ENCODE measurements around the gene DPP7. TPM values are rescaled to one million over a fixed set of nuclear protein-coding genes. Genes with fewer than 3 reads are reported as not detected.

The DPP7 gene
- total and polyA plus RNA-seq, 2 of the 8 experiments (the other 6 are each of a cell fraction or from before 2014, with no cell fraction given) = 21.2 to 26.8 TPM

- no peak overlapping the region for H2AFZ ChIP-seq (ENCODE audit: low read length)
- H3K23me2 ChIP-seq (ENCODE audit: low read depth, low read length) = peaks cover 3% of the 10 kb centered on the region; the same call in 1 of the 2 replicates
- H4K8ac ChIP-seq (ENCODE audit: extremely low read depth, insufficient read depth, low read length) = no peak overlapping the region
- ChIA-PET POLR2A (ENCODE audit: partially characterized antibody) (interaction anchor here (0.6 to 1.3 kb wide), 9 partner anchors 13 to 131 kb away, joined by 3 to 4 read pairs (median 3); partner anchors contain the start of gene SSNA1), CTCF (ENCODE audit: partially characterized antibody) (interaction anchor here (0.5 to 2.1 kb wide), 13 partner anchors 10 to 120 kb away, joined by 3 to 8 read pairs (median 3); partner anchors contain the start of genes NPDC1 and SAPCD2)
- no peak overlapping the region; a peak in 1 of 8 replicates for H3K4me3 ChIP-seq (ENCODE audit: extremely low read depth in 1 of 4, insufficient read depth in 2 of 4, low read depth in 3 of 4, low read length in 4 of 4)
- no peak overlapping the region for H2BK12ac ChIP-seq (ENCODE audit: low read depth, low read length)
- H2AK5ac ChIP-seq (ENCODE audit: low read depth, low read length) = 0 out of 2 replicates have a peak overlapping the region, but pooled peaks have one; percentile 9
- H4K91ac ChIP-seq (replicated peaks; ENCODE audit: insufficient read length, low read length) = no peak overlapping the region
- no peak overlapping the region for H3K14ac ChIP-seq (ENCODE audit: insufficient read length)
- DNase-seq (ENCODE audit: low read depth in 1 of 2, low spot score in 2 of 2) (peak in 1 of 2 experiments; percentile 66), FAIRE-seq (no peak)
- H3K79me1 ChIP-seq (ENCODE audit: low read depth, low read length) = no peaks in the 10 kb centered on the region
- no peak overlapping the region for H3K23ac ChIP-seq (ENCODE audit: insufficient read length)
- no peak overlapping the region for H2BK15ac ChIP-seq (ENCODE audit: low read length)
- no peaks in the 10 kb centered on the region; a peak in 1 of 8 replicates for H3K36me3 ChIP-seq (ENCODE audit: control insufficient read depth in 2 of 4, insufficient read depth in 4 of 4, low read length in 3 of 4)
- no peak overlapping the region for H4K5ac ChIP-seq (ENCODE audit: insufficient read length, low read depth, low read length)
- H4K20me1 ChIP-seq (replicated peaks in 1 of 2; ENCODE audit: control insufficient read depth in 1 of 2, insufficient read depth in 2 of 2, low read length in 2 of 2) = peaks cover 0 to 4% of the 10 kb centered on the region in 2 experiments
- H3K27ac ChIP-seq (ENCODE audit: low read depth, low read length) = no peak overlapping the region
- H3K4me2 ChIP-seq (ENCODE audit: insufficient read depth in 1 of 2, low read depth in 2 of 2, low read length in 2 of 2) = peak overlapping the region; percentile 33 to 50; a peak in 2 of 4 replicates
- no peak overlapping the region; the same call in 1 of the 2 replicates for H3K18ac ChIP-seq (ENCODE audit: extremely low read depth, low read length)
- 70% methylated on average over 12 of the region's 66 CpGs; no CpG with 5 or more reads in 1 of the 2 experiments for WGBS, 2 experiments (ENCODE audit: extremely low coverage in 1 of 2, insufficient coverage in 1 of 2, insufficient read length in 1 of 2, insufficient replicate concordance in 2 of 2, low coverage in 1 of 2, low lambda C conversion rate in 2 of 2, missing lambda C conversion rate in 1 of 2)
- no peak overlapping the region for H2BK120ac ChIP-seq (replicated peaks; ENCODE audit: low read depth, low read length)
- H2BK5ac ChIP-seq (ENCODE audit: low read depth, low read length) = no peak overlapping the region
- H2BK20ac ChIP-seq (ENCODE audit: low read length) = no peak overlapping the region
- peaks cover 0 to 7% (median under 1%) of the 10 kb centered on the region in 4 experiments; a peak in 3 of 7 replicates for H3K4me1 ChIP-seq (replicated peaks in 1 of 4; ENCODE audit: control insufficient read depth in 3 of 4, insufficient read depth in 4 of 4, low read length in 3 of 4)
- H3K27me3 ChIP-seq (replicated peaks in 1 of 4; ENCODE audit: control insufficient read depth in 3 of 4, extremely low read depth in 1 of 4, insufficient read depth in 3 of 4, low read length in 3 of 4) = peaks cover 15 to 36% (median 30%) of the 10 kb centered on the region in 4 experiments
- H3K4ac ChIP-seq (replicated peaks; ENCODE audit: insufficient read length, low read depth, low read length) = no peak overlapping the region
- H3K56ac ChIP-seq (replicated peaks; ENCODE audit: insufficient read length, low read depth, low read length) = no peak overlapping the region
- no peaks in the 10 kb centered on the region for H3K9me3 ChIP-seq (ENCODE audit: insufficient read depth in 2 of 2, low read depth in 1 of 2, low read length in 1 of 2)
- no peaks in the 10 kb centered on the region for H3K79me2 ChIP-seq (ENCODE audit: control insufficient read depth in 1 of 2, insufficient read depth in 2 of 2, low read length in 2 of 2)
- H3K9ac ChIP-seq (replicated peaks in 1 of 4; ENCODE audit: extremely low read depth in 1 of 4, low read depth in 3 of 4, low read length in 3 of 4) = no peak overlapping the region
- TF ChIP-seq GABPA (IDR thresholded peaks at IDR 0.05; ENCODE audit: borderline replicate concordance, insufficient read depth, low read length) (peak; percentile 74; the same call in 1 of the 2 replicates), RBBP5 (IDR thresholded peaks at IDR 0.05; ENCODE audit: borderline replicate concordance, low read depth, low read length) (no peak), SUZ12 (IDR thresholded peaks at IDR 0.05; ENCODE audit: low read length) (no peak), CTCF (IDR thresholded peaks at IDR 0.05; ENCODE audit: control extremely low read depth in 1 of 3, insufficient read depth in 1 of 3, low read depth in 1 of 3, low read length in 3 of 3) (peak in 1 of 3 experiments; percentile 35; a peak in 1 of 4 replicates), CBX5 (IDR thresholded peaks at IDR 0.05; ENCODE audit: low read depth, low read length) (no peak), KDM1A (IDR thresholded peaks at IDR 0.05; ENCODE audit: borderline replicate concordance, low read length) (no peak), CREB1 (IDR thresholded peaks at IDR 0.05) (no peak), SIN3A (conservative IDR thresholded peaks at IDR 0.05 in 1 of 2, IDR thresholded peaks at IDR 0.05 in 1 of 2; ENCODE audit: low read depth in 1 of 2, low read length in 2 of 2) (no peak)
Observed at GRCh38 chr9:137113385-137114159, 961 bp downstream of the DPP7 start.
